Stimulated activated CD4-positive, alpha-beta T cell treated with anti-CD3 and anti-CD28 coated beads, Interleukin-12 subunit alpha, Interleukin-12 subunit beta, amount 100 ng/mL, for 24 hours (primary cell): ENCODE results near the gene CRTC2.

Experiments
- DNase-seq, 2 experiments: peaks; one replicate each; pipeline ENCODE4 v3.0.0-alpha.2; 2020; ENCODE audit warnings: low read depth in 2 of 2

The CRTC2 gene

GRCh38 chr1:153973071-153973470 lies 14.7 kb upstream of the CRTC2 start:
- DNase-seq: no peak

GRCh38 chr1:153970346-153970745 lies 11.9 kb upstream of the CRTC2 start:
- DNase-seq: no peak

- DNase-seq: no peak
These were observed 10.6 kb upstream of the CRTC2 start for GRCh38 chr1:153968972-153969371.

- DNase-seq: no peak
These were observed 10.0 kb upstream of the CRTC2 start for GRCh38 chr1:153968408-153968807.

- DNase-seq: no peak
These were observed 9.6 kb upstream of the CRTC2 start for GRCh38 chr1:153968000-153968363.

- DNase-seq: peak; percentile 68 to 76
These were observed 8.9 kb upstream of the CRTC2 start, which contains the start of gene CREB3L4 for GRCh38 chr1:153967107-153967999. Gene CREB3L4, plus strand, starts transcription at chr1:153967902. Its CDS starts 624 bp downstream, at chr1:153968526.

GRCh38 chr1:153963850-153964331 lies 5.5 kb upstream of the CRTC2 start:
- no peak for DNase-seq

- peak; percentile 88 to 98 for DNase-seq
These were observed 4.8 kb upstream of the CRTC2 start, which contains the start of gene SLC39A1 for GRCh38 chr1:153963030-153963849. Gene SLC39A1, minus strand, starts transcription at chr1:153963537. Its CDS starts 822 bp downstream, at chr1:153962715.

GRCh38 chr1:153962088-153963029 lies 3.9 kb upstream of the CRTC2 start:
- DNase-seq: no peak

- DNase-seq: no peak
These were observed 3.0 kb upstream of the CRTC2 start for GRCh38 chr1:153961421-153961820.

- no peak for DNase-seq
These were observed 1.8 kb upstream of the CRTC2 start for GRCh38 chr1:153960206-153960605.

GRCh38 chr1:153959454-153959853 lies 1.0 kb upstream of the CRTC2 start:
- DNase-seq: no peak

GRCh38 chr1:153958961-153959260 lies 499 bp upstream of the CRTC2 start:
- no peak for DNase-seq

GRCh38 chr1:153957744-153958110 lies 685 bp downstream of the CRTC2 start:
- no peak for DNase-seq

- DNase-seq: no peak
These were observed 1.3 kb downstream of the CRTC2 start for GRCh38 chr1:153956997-153957715.

GRCh38 chr1:153954826-153955225 lies 3.6 kb downstream of the CRTC2 start:
- DNase-seq: no peak

- DNase-seq: no peak
These were observed 4.5 kb downstream of the CRTC2 start for GRCh38 chr1:153953859-153954365.

GRCh38 chr1:153951801-153952200 lies 6.6 kb downstream of the CRTC2 start:
- DNase-seq: no peak

- no peak for DNase-seq
These were observed 7.2 kb downstream of the CRTC2 start for GRCh38 chr1:153951183-153951582.

GRCh38 chr1:153946622-153947241 lies 11.7 kb downstream of the CRTC2 start, which contains the start of gene DENND4B:
Gene DENND4B, minus strand, starts transcription at chr1:153946718. Its CDS starts 2,344 bp downstream, at chr1:153944374.
- DNase-seq: peak; percentile 60 to 66
